Measurements from ENCODE around the gene CSF1.

Gene CSF1

GRCh38 chr1:109893532-109894171, 17.0 kb upstream of the CSF1 start:
- Histone ChIP-seq H3K27me3 (ENCODE audit: control insufficient read depth in 3 of 3, insufficient read depth in 3 of 3, low read depth in 1 of 3, low read length in 3 of 3) (no peaks in the 10 kb centered on the region), H3K27ac (replicated peaks; ENCODE audit: low read length) (no peak overlapping the region), H4K91ac (ENCODE audit: low read depth, low read length, poor library complexity) (no peak overlapping the region), H3K18ac (ENCODE audit: low read length) (no peak overlapping the region), H3K9me3 (replicated peaks in 1 of 2; ENCODE audit: control insufficient read depth in 2 of 2, insufficient read depth in 1 of 2, low read depth in 1 of 2, low read length in 2 of 2) (no peaks in the 10 kb centered on the region), H3K4me2 (ENCODE audit: insufficient read depth, low read length, poor library complexity, severe bottlenecking) (no peak overlapping the region), H3K9ac (ENCODE audit: low read depth, low read length, poor library complexity) (no peak overlapping the region), H3K14ac (ENCODE audit: low read length) (no peak overlapping the region), H3K4me1 (ENCODE audit: control insufficient read depth in 2 of 2, insufficient read depth in 1 of 2, low read depth in 1 of 2, low read length in 2 of 2) (peaks cover 13 to 27% of the 10 kb centered on the region in 2 donors), H2BK120ac (ENCODE audit: low read depth, low read length) (no peak overlapping the region), H3K4ac (ENCODE audit: low read length) (no peak overlapping the region), H2AFZ (ENCODE audit: low read length) (no peak overlapping the region), H3K4me3 (ENCODE audit: low read length in 2 of 2) (no peak overlapping the region), H2AK5ac (ENCODE audit: low read depth, low read length) (no peak overlapping the region), H3K23ac (ENCODE audit: low read depth, low read length, poor library complexity) (no peak overlapping the region), H3K79me1 (ENCODE audit: low read depth, low read length) (no peaks in the 10 kb centered on the region), H2BK5ac (ENCODE audit: low read length) (no peak overlapping the region), H2BK12ac (ENCODE audit: low read length) (no peak overlapping the region), H2BK15ac (ENCODE audit: low read length) (no peak overlapping the region), H4K8ac (ENCODE audit: low read depth, low read length) (no peak overlapping the region), H3K36me3 (replicated peaks in 1 of 2; ENCODE audit: control insufficient read depth in 2 of 2, insufficient read depth in 2 of 2, low read length in 2 of 2) (no peaks in the 10 kb centered on the region)
- WGBS, 2 donors (ENCODE audit: extremely low coverage in 2 of 2, insufficient read length in 2 of 2, insufficient replicate concordance in 1 of 2): no CpG with 5 or more reads among the region's 7 CpGs
- DNase-seq (ENCODE audit: low spot score): no peak

- Histone ChIP-seq H3K23ac (ENCODE audit: low read depth, low read length, poor library complexity) (no peak overlapping the region), H2AK5ac (ENCODE audit: low read depth, low read length) (no peak overlapping the region), H3K79me1 (ENCODE audit: low read depth, low read length) (no peaks in the 10 kb centered on the region), H2BK120ac (ENCODE audit: low read depth, low read length) (no peak overlapping the region), H2BK15ac (ENCODE audit: low read length) (no peak overlapping the region), H3K27ac (replicated peaks; ENCODE audit: low read length) (no peak overlapping the region), H4K8ac (ENCODE audit: low read depth, low read length) (no peak overlapping the region), H3K4ac (ENCODE audit: low read length) (no peak overlapping the region), H3K14ac (ENCODE audit: low read length) (no peak overlapping the region), H3K4me1 (ENCODE audit: control insufficient read depth in 2 of 2, insufficient read depth in 1 of 2, low read depth in 1 of 2, low read length in 2 of 2) (peaks cover 13 to 27% of the 10 kb centered on the region in 2 donors), H3K9ac (ENCODE audit: low read depth, low read length, poor library complexity) (no peak overlapping the region), H3K18ac (ENCODE audit: low read length) (no peak overlapping the region), H3K27me3 (ENCODE audit: control insufficient read depth in 3 of 3, insufficient read depth in 3 of 3, low read depth in 1 of 3, low read length in 3 of 3) (no peaks in the 10 kb centered on the region), H2BK5ac (ENCODE audit: low read length) (no peak overlapping the region), H3K4me3 (ENCODE audit: low read length in 2 of 2) (no peak overlapping the region), H4K91ac (ENCODE audit: low read depth, low read length, poor library complexity) (no peak overlapping the region), H3K36me3 (replicated peaks in 1 of 2; ENCODE audit: control insufficient read depth in 2 of 2, insufficient read depth in 2 of 2, low read length in 2 of 2) (no peaks in the 10 kb centered on the region), H3K4me2 (ENCODE audit: insufficient read depth, low read length, poor library complexity, severe bottlenecking) (no peak overlapping the region), H3K9me3 (replicated peaks in 1 of 2; ENCODE audit: control insufficient read depth in 2 of 2, insufficient read depth in 1 of 2, low read depth in 1 of 2, low read length in 2 of 2) (no peaks in the 10 kb centered on the region), H2AFZ (ENCODE audit: low read length) (no peak overlapping the region), H2BK12ac (ENCODE audit: low read length) (no peak overlapping the region)
- no CpG with 5 or more reads among the region's 8 CpGs for WGBS, 2 donors (ENCODE audit: extremely low coverage in 2 of 2, insufficient read length in 2 of 2, insufficient replicate concordance in 1 of 2)
- no peak for DNase-seq (ENCODE audit: low spot score)
Observed at GRCh38 chr1:109894823-109895719, 15.6 kb upstream of the CSF1 start.

- Histone ChIP-seq H3K9ac (ENCODE audit: low read depth, low read length, poor library complexity) (no peak overlapping the region), H3K36me3 (replicated peaks in 1 of 2; ENCODE audit: control insufficient read depth in 2 of 2, insufficient read depth in 2 of 2, low read length in 2 of 2) (no peaks in the 10 kb centered on the region), H3K4me1 (ENCODE audit: control insufficient read depth in 2 of 2, insufficient read depth in 1 of 2, low read depth in 1 of 2, low read length in 2 of 2) (peaks cover 13 to 25% of the 10 kb centered on the region in 2 donors), H3K18ac (ENCODE audit: low read length) (peak overlapping the region; percentile 41), H2BK12ac (ENCODE audit: low read length) (no peak overlapping the region), H3K4me3 (ENCODE audit: low read length in 2 of 2) (no peak overlapping the region), H2BK15ac (ENCODE audit: low read length) (peak overlapping the region; percentile 40), H3K27me3 (ENCODE audit: control insufficient read depth in 3 of 3, insufficient read depth in 3 of 3, low read depth in 1 of 3, low read length in 3 of 3) (no peaks in the 10 kb centered on the region), H4K91ac (ENCODE audit: low read depth, low read length, poor library complexity) (no peak overlapping the region), H3K4me2 (ENCODE audit: insufficient read depth, low read length, poor library complexity, severe bottlenecking) (no peak overlapping the region), H4K8ac (ENCODE audit: low read depth, low read length) (no peak overlapping the region), H2BK120ac (ENCODE audit: low read depth, low read length) (no peak overlapping the region), H2BK5ac (ENCODE audit: low read length) (peak overlapping the region; percentile 17), H3K4ac (ENCODE audit: low read length) (no peak overlapping the region), H3K27ac (replicated peaks; ENCODE audit: low read length) (no peak overlapping the region), H3K9me3 (replicated peaks in 1 of 2; ENCODE audit: control insufficient read depth in 2 of 2, insufficient read depth in 1 of 2, low read depth in 1 of 2, low read length in 2 of 2) (no peaks in the 10 kb centered on the region), H3K14ac (ENCODE audit: low read length) (peak overlapping the region; percentile 72), H3K79me1 (ENCODE audit: low read depth, low read length) (no peaks in the 10 kb centered on the region), H2AK5ac (ENCODE audit: low read depth, low read length) (peak overlapping the region; percentile 13), H3K23ac (ENCODE audit: low read depth, low read length, poor library complexity) (no peak overlapping the region), H2AFZ (ENCODE audit: low read length) (peak overlapping the region; percentile 55)
- no peak for DNase-seq (ENCODE audit: low spot score)
- WGBS, 2 donors (ENCODE audit: extremely low coverage in 2 of 2, insufficient read length in 2 of 2, insufficient replicate concordance in 1 of 2): no CpG with 5 or more reads among the region's 16 CpGs
Observed at GRCh38 chr1:109895720-109896504, 14.7 kb upstream of the CSF1 start.

Data from neuronal stem cell (in vitro differentiated cells).